ENCODE results near the gene FAM98A. TPM values are rescaled to one million over a fixed set of nuclear protein-coding genes. Genes with fewer than 3 reads are reported as not detected.

The FAM98A gene
- total RNA-seq, 2 experiments from 2014 or later = 20.1 to 21.6 TPM

DNA sequence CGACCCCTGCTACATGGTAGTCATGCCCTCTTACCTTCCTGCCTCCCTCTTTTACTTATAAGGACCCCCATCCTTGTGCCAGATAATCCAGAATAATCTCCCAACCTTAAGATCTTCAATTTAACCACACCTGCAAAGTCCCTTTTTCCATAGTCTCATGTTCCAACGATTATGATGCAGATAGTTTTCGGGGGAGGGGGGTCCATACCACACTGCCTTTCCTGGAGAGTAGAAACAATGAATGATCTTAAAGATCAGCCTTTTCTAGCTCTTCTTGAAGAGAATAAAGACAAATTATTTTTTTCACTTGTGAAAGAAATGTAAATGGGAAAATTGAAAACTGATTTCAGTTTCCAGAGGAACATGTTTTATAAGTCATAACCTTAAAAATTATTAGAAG, 4.3 kb upstream of the FAM98A start:
- ATAC-seq (ENCODE audit: poor library complexity) (no peak), DNase-seq (no peak)
- CTCF ChIA-PET = no interaction called here
- H3K4me3 Mint-ChIP-seq = no peak overlapping the region
- H3K9me3 Mint-ChIP-seq = no peaks in the 10 kb centered on the region
- H3K4me1 Mint-ChIP-seq (ENCODE audit: low read depth) = peaks cover 17% of the 10 kb centered on the region
- intact Hi-C loops (cut with DNase I, micrococcal nuclease) = loop anchor here in 1 of 2 experiments (2.0 kb wide), 1 partner anchor 125 kb away; no protein-coding TSS in a partner anchor
- Histone ChIP-seq H3K27me3 (ENCODE audit: control insufficient read depth in 1 of 2, insufficient read depth in 2 of 2, low read length in 2 of 2) (no peaks in the 10 kb centered on the region), H3K36me3 (ENCODE audit: insufficient read depth, low read length) (no peaks in the 10 kb centered on the region), H3K9me3 (ENCODE audit: control insufficient read depth in 1 of 2, insufficient read depth in 1 of 2, low read length in 2 of 2) (no peaks in the 10 kb centered on the region), H3K27ac (ENCODE audit: low read depth in 1 of 2, low read length in 2 of 2) (no peak overlapping the region), H3K4me1 (ENCODE audit: insufficient read depth, low read length) (peaks cover 10% of the 10 kb centered on the region), H3K4me3 (ENCODE audit: low read length) (no peak overlapping the region)
- H3K36me3 Mint-ChIP-seq (ENCODE audit: low read depth) = peaks cover 12% of the 10 kb centered on the region
- POLR2A ChIA-PET = no interaction called here
- TF ChIP-seq, protein P1, sequence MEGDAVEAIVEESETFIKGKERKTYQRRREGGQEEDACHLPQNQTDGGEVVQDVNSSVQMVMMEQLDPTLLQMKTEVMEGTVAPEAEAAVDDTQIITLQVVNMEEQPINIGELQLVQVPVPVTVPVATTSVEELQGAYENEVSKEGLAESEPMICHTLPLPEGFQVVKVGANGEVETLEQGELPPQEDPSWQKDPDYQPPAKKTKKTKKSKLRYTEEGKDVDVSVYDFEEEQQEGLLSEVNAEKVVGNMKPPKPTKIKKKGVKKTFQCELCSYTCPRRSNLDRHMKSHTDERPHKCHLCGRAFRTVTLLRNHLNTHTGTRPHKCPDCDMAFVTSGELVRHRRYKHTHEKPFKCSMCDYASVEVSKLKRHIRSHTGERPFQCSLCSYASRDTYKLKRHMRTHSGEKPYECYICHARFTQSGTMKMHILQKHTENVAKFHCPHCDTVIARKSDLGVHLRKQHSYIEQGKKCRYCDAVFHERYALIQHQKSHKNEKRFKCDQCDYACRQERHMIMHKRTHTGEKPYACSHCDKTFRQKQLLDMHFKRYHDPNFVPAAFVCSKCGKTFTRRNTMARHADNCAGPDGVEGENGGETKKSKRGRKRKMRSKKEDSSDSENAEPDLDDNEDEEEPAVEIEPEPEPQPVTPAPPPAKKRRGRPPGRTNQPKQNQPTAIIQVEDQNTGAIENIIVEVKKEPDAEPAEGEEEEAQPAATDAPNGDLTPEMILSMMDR (IDR thresholded peaks at IDR 0.05) = no peak
- H3K27ac Mint-ChIP-seq = no peak overlapping the region
- H3K27me3 Mint-ChIP-seq = no peaks in the 10 kb centered on the region

DNA sequence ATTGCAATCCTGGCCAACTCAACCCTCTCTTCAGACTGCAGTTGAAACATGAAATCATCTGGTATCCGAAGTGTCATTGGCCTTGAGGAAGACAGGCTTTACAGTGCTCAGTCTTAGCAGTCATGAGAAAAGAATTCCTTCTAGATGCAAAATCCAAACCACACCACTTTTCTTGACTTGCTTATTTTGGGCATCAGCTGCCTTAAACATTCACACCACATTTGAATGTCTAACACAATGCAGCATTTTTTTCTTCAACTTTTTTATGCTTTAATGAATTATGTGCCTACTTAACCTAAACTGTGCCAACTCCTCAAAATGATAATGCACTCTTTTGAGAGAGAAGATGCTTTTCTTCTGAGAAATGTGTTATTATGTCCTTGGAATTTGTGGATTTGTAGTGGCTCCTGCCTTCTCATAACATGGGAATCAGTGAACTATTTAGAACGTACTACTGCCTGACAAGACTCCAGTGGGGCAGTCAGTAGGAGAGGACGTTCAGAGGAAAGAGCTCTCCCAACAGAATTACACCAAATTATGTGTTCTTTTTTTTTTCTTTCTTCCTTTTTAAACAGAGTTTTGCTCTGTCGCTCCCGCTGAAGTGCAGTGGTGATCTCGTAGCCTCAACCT, 3.2 kb upstream of the FAM98A start:
- ChIA-PET POLR2A (no interaction called here), CTCF (no interaction called here)
- H3K27ac ChIP-seq (ENCODE audit: low read depth in 1 of 2, low read length in 2 of 2) = no peak overlapping the region
- intact Hi-C loops (cut with DNase I, micrococcal nuclease) = loop anchor here in 1 of 2 experiments (2.0 kb wide), 1 partner anchor 124 kb away; no protein-coding TSS in a partner anchor
- H3K27me3 ChIP-seq (ENCODE audit: control insufficient read depth in 1 of 2, insufficient read depth in 2 of 2, low read length in 2 of 2) = no peaks in the 10 kb centered on the region
- H3K4me1 Mint-ChIP-seq (ENCODE audit: low read depth) = peaks cover 28% of the 10 kb centered on the region
- H3K9me3 ChIP-seq (ENCODE audit: control insufficient read depth in 1 of 2, insufficient read depth in 1 of 2, low read length in 2 of 2) = no peaks in the 10 kb centered on the region
- ATAC-seq (ENCODE audit: poor library complexity) (no peak), DNase-seq (no peak)
- H3K4me3 Mint-ChIP-seq = no peak overlapping the region
- H3K4me3 ChIP-seq (ENCODE audit: low read length) = no peak overlapping the region
- no peak overlapping the region for H3K27ac Mint-ChIP-seq
- H3K27me3 Mint-ChIP-seq = no peaks in the 10 kb centered on the region
- peaks cover 12% of the 10 kb centered on the region for H3K4me1 ChIP-seq (ENCODE audit: insufficient read depth, low read length)
- no peaks in the 10 kb centered on the region for H3K9me3 Mint-ChIP-seq
- no peaks in the 10 kb centered on the region for H3K36me3 ChIP-seq (ENCODE audit: insufficient read depth, low read length)
- H3K36me3 Mint-ChIP-seq (ENCODE audit: low read depth) = peaks cover 14% of the 10 kb centered on the region
- TF ChIP-seq, protein P1 (IDR thresholded peaks at IDR 0.05) = no peak

DNA sequence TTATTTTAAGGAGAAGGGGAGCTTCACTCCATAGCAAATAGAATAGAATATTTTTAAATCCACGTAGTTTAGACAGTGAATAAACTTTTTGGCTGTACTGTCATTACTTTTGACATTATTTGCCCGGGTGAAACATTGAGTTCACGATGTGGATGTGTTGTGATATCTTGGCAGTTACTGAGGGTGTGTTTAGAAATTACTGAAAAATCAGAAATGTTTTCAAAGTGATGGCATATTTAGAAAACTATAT, 769 bp upstream of the FAM98A start:
- Mint-ChIP-seq H3K9me3 (no peaks in the 10 kb centered on the region), H3K27me3 (no peaks in the 10 kb centered on the region), H3K36me3 (ENCODE audit: low read depth) (peaks cover 20% of the 10 kb centered on the region), H3K4me3 (peak overlapping the region; percentile 96), H3K4me1 (ENCODE audit: low read depth) (peaks cover 43% of the 10 kb centered on the region), H3K27ac (peak overlapping the region; percentile 92)
- H3K27me3 ChIP-seq (ENCODE audit: control insufficient read depth in 1 of 2, insufficient read depth in 2 of 2, low read length in 2 of 2) = no peaks in the 10 kb centered on the region
- no peak for ATAC-seq (ENCODE audit: poor library complexity)
- ChIA-PET POLR2A (interaction anchor here (1.7 to 2.7 kb wide), 2 partner anchors 16 to 123 kb away, joined by 11 to 54 read pairs; partner anchors contain the start of gene RASGRP3), CTCF (interaction anchor here (2.2 to 2.7 kb wide), 2 partner anchors 16 to 124 kb away, joined by 10 to 11 read pairs; no protein-coding TSS in a partner anchor)
- H3K9me3 ChIP-seq (ENCODE audit: control insufficient read depth in 1 of 2, insufficient read depth in 1 of 2, low read length in 2 of 2) = no peaks in the 10 kb centered on the region
- H3K36me3 ChIP-seq (ENCODE audit: insufficient read depth, low read length) = peaks cover 4% of the 10 kb centered on the region
- H3K4me1 ChIP-seq (ENCODE audit: insufficient read depth, low read length) = peaks cover 16% of the 10 kb centered on the region
- no peak for DNase-seq
- peak overlapping the region; percentile 95 for H3K4me3 ChIP-seq (ENCODE audit: low read length)
- TF ChIP-seq, protein P1 (IDR thresholded peaks at IDR 0.05) = no peak
- intact Hi-C loops (cut with DNase I, micrococcal nuclease) = loop anchor here (1.0 to 10.0 kb wide), 5 partner anchors 124 to 1535 kb away; partner anchors contain the start of genes TTC27 (in 2 of the 2), BIRC6 (in 1 of the 2), RASGRP3 (in 1 of the 2) and SPAST (in 1 of the 2)
- H3K27ac ChIP-seq (ENCODE audit: low read depth in 1 of 2, low read length in 2 of 2) = peak overlapping the region; percentile 72 to 77
